GM12878 (cell line): ENCODE results near the gene BICRA. TPM values are rescaled to one million over a fixed set of nuclear protein-coding genes. Genes with fewer than 3 reads are reported as not detected.

ENCODE experiments used
- ATAC-seq: fragments of 200-7000 bp; cut with Tn5 transposase; 3 replicates; pipeline ENCODE4 v1.9.1; 2020; ENCODE audit warnings: mild to moderate bottlenecking, moderate library complexity
- BruUV-seq: library from RNA; stranded (reverse); fragments of 400-500 nt; replicated peaks from 2 replicates; lab custom pipeline; 2021; lab: Mats Ljungman, UMichigan
- CTCF ChIA-PET: fragments of 300-600 bp; sonication (Branson Sonifier 250); formaldehyde crosslinking; extraction: SDS; loops from one replicate; lab custom pipeline; 2021; ENCODE audit warnings: inconsistent platforms; lab: Yijun Ruan, JAX
- POLR2A ChIA-PET: fragments of 350-600 bp; formaldehyde crosslinking; extraction: SDS; loops from one replicate; lab custom pipeline; 2021; ENCODE audit warnings: inconsistent platforms; lab: Charles Lee
- RAD21 ChIA-PET: fragments of 300-600 bp; sonication (Branson Sonifier 250); formaldehyde crosslinking; loops from one replicate; lab custom pipeline; 2023; ENCODE audit warnings: antibody characterized with exemption; ENCODE audit not compliant: unreplicated experiment; lab: Charles Lee
- SMC1A ChIA-PET: fragments of 300-600 bp; sonication (Branson Sonifier 250); formaldehyde crosslinking; loops from one replicate; lab custom pipeline; 2023; ENCODE audit not compliant: unreplicated experiment, uncharacterized antibody; lab: Charles Lee
- DNase-seq: peaks from one replicate; pipeline ENCODE4 v3.0.0-alpha.2; 2011; ENCODE audit warnings: low read depth, low spot score
- FAIRE-seq: peaks from 3 replicates; lab custom pipeline; 2011; peaks lifted over from hg19 to GRCh38; lab: Jason Lieb, UNC
- H2AFZ ChIP-seq: 2 replicates; pipeline ENCODE4 v1.6.0; 2011; ENCODE audit warnings: low read depth, low read length, control low read depth; ENCODE audit not compliant: control insufficient read depth
- H3K27ac ChIP-seq: 2 replicates; pipeline ENCODE4 v1.5.1; 2011; ENCODE audit warnings: control low read depth; ENCODE audit not compliant: control insufficient read depth, insufficient read depth
- H3K27me3 ChIP-seq, 2 experiments: replicated peaks in 1 of 2; 2 replicates each; pipeline versions ENCODE4 v1.6.0 to v1.6.1; 2011; ENCODE audit warnings: low read length in 1 of 2; ENCODE audit not compliant: control insufficient read depth in 2 of 2, insufficient read depth in 2 of 2
- H3K36me3 ChIP-seq, 2 experiments: 2 replicates each; pipeline ENCODE4 v1.5.1; 2011; ENCODE audit warnings: low read length in 1 of 2; ENCODE audit not compliant: control insufficient read depth in 2 of 2, insufficient read depth in 2 of 2
- H3K4me1 ChIP-seq: 2 replicates; pipeline ENCODE4 v1.6.1; 2011; ENCODE audit warnings: mild to moderate bottlenecking, low read length, moderate library complexity, mixed read lengths; ENCODE audit not compliant: control insufficient read depth, insufficient read depth
- H3K4me2 ChIP-seq: 2 replicates; pipeline ENCODE4 v1.6.0; 2011; ENCODE audit warnings: control low read depth; ENCODE audit not compliant: control insufficient read depth, insufficient read depth
- H3K4me3 ChIP-seq: fragments of 200-600 bp; sonication (generic); 2 replicates; pipeline ENCODE4 v1.5.1; 2016
- H3K79me2 ChIP-seq: 2 replicates; pipeline ENCODE4 v1.6.0; 2011; ENCODE audit warnings: low read length; ENCODE audit not compliant: control insufficient read depth, insufficient read depth
- H3K9ac ChIP-seq: 2 replicates; pipeline ENCODE4 v1.8.0; 2011; ENCODE audit warnings: low read length, control low read depth, mixed read lengths; ENCODE audit not compliant: control insufficient read depth, insufficient read depth
- H3K9me3 ChIP-seq: replicated peaks from 3 replicates; pipeline ENCODE4 v1.5.1; 2011; ENCODE audit warnings: mild to moderate bottlenecking, low read length; ENCODE audit not compliant: control insufficient read depth, insufficient read depth
- H4K20me1 ChIP-seq: 2 replicates; pipeline ENCODE4 v1.6.0; 2011; ENCODE audit not compliant: control insufficient read depth, insufficient read depth
- BACH1 ChIP-seq: fragments of 450-650 bp; IDR thresholded peaks from 2 replicates; pipeline ENCODE4 v1.6.1; 2017; ENCODE audit warnings: mild to moderate bottlenecking, borderline replicate concordance
- BCLAF1 ChIP-seq: fragments of 450-650 bp; IDR thresholded peaks from 2 replicates; pipeline ENCODE4 v1.6.1; 2017; ENCODE audit warnings: antibody characterized with exemption, mild to moderate bottlenecking, moderate library complexity
- ETV6 ChIP-seq, 2 experiments: fragments of 450-650 bp in 1 of 2; IDR thresholded peaks in 1 of 2; conservative IDR thresholded peaks in 1 of 2; 2 replicates each; pipeline ENCODE4 v1.6.1; 2014; ENCODE audit warnings: antibody characterized with exemption in 1 of 2, borderline replicate concordance in 1 of 2, low read depth in 1 of 2, mild to moderate bottlenecking in 1 of 2, moderate library complexity in 1 of 2
- HCFC1 ChIP-seq: fragments of 150-350 bp; IDR thresholded peaks from 2 replicates; pipeline ENCODE4 v1.6.1; 2014; ENCODE audit warnings: low read length
- POLR2A ChIP-seq: IDR thresholded peaks from 2 replicates; pipeline ENCODE4 v1.6.1; 2011; ENCODE audit warnings: low read depth, mild to moderate bottlenecking, low read length
- RELB ChIP-seq: fragments of 450-650 bp; IDR thresholded peaks from 2 replicates; pipeline ENCODE4 v1.6.1; 2017; ENCODE audit warnings: low read depth, mild to moderate bottlenecking, moderate library complexity
- SIX5 ChIP-seq: IDR thresholded peaks from 2 replicates; pipeline ENCODE4 v1.6.1; 2011; ENCODE audit warnings: mild to moderate bottlenecking, low read depth, low read length, moderate library complexity; ENCODE audit not compliant: severe bottlenecking
- TCF12 ChIP-seq: IDR thresholded peaks from 2 replicates; pipeline ENCODE4 v1.6.1; 2011; ENCODE audit warnings: low read depth, mild to moderate bottlenecking, low read length
- USF2 ChIP-seq: IDR thresholded peaks from 2 replicates; pipeline ENCODE4 v1.6.1; 2011; ENCODE audit warnings: low read depth, low read length, improper control_type of control experiment, borderline replicate concordance
- ZZZ3 ChIP-seq: IDR thresholded peaks from 2 replicates; pipeline ENCODE4 v1.6.1; 2011; ENCODE audit warnings: low read depth; ENCODE audit not compliant: control insufficient read depth, insufficient read length
- WGBS: methylation state at CpG from one replicate; pipeline ENCODE4 v1.1.6; 2016; ENCODE audit warnings: low lambda C conversion rate; ENCODE audit not compliant: insufficient replicate concordance, insufficient coverage; ENCODE audit errors: missing lambda C conversion rate; 5-methylcytosine and 5-hydroxymethylcytosine counted together
- in situ Hi-C: fragments of 300-500 bp; cut with MboI; formaldehyde crosslinking; loops from 9 replicates; pipeline ENCODE4 v1.14.3; 2018; ENCODE audit warnings: mixed read lengths
- intact Hi-C: fragments of 100-400 bp; cut with micrococcal nuclease; formaldehyde crosslinking; loops from one replicate; pipeline ENCODE4 v1.14.2; 2022; ENCODE audit not compliant: unreplicated experiment
- polyA plus RNA-seq, 11 experiments: library from polyadenylated mRNA; depleted of rRNA in 4 of 11; unstranded in 6 of 11; stranded (reverse) in 5 of 11; fragments of >200 nt; fragmentation: Nextera tagmentation in 4 of 11; fragmentation: Illumina TruSeq in 1 of 11; extraction: Ambion mirVana in 4 of 11; extraction: Trizol in 1 of 11; gene quantifications; 1 replicate in 1 of 11; 2 replicates in 10 of 11; pipeline versions ENCODE4 v1.2.1 to v1.2.3, GENCODE V29; 2011 to 2016; ENCODE audit warnings: inconsistent platforms in 2 of 11, missing spikeins in 2 of 11, low read depth in 1 of 11
- total RNA-seq, 4 experiments: library from RNA; depleted of rRNA in 3 of 4; stranded (reverse); fragments of >200 nt in 3 of 4; fragmentation: Illumina TruSeq in 1 of 4; extraction: Trizol in 1 of 4; gene quantifications; 2 replicates each; pipeline versions ENCODE4 v1.2.1 to v1.2.3, GENCODE V29; 2013 to 2021

The BICRA gene
- total and polyA plus RNA-seq, 10 of the 15 experiments (the other 5 are each of a cell fraction or from before 2014, with no cell fraction given): 0.11 to 15.3 (median 1.3) TPM

DNA sequence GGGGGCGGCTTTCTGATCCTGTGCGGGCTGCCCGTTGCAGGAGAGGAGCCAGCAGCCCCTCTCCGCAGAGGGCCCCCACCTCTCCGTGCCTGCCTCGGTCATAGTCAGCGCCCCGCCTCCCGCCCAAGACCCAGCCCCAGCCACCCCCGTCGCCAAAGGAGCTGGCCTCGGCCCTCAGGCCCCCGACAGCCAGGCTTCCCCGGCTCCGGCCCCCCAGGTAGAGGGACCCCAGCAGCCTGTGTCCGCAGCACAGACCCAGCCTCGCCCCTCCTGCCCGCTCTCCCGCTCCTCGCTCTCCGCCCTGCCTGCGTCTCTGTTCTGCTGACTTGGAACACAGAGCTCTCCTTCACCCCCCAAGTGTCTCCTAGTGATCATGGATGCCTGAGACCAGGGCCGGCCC, 73.0 kb downstream of the BICRA start (continued):
- TF ChIP-seq RELB (no peak), POLR2A (no peak), HCFC1 (no peak)

DNA sequence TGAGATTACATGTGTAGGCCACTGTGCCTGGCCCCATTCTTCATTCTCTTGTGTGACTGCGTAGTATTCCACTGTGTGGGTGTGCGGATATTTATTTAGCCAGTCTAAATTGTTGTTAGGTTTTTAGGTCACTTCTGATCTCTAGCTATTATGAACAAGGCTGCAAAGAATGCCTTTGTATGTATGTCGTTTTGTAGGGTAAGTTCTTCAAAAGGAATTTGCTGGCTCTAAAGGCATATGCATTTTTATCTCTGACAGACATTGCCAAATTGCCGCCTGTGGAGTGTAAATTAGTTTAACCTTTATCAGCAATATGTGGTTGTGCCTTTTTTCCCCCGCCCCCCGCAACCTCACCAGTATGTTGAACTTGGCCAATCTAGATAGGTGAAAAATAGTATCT, 74.0 kb downstream of the BICRA start:
- Histone ChIP-seq H3K4me1 (no peaks in the 10 kb centered on the region), H2AFZ (no peak overlapping the region), H3K9ac (no peak overlapping the region), H3K27ac (no peak overlapping the region), H3K4me2 (no peak overlapping the region), H3K36me3 (peaks cover 3 to 7% of the 10 kb centered on the region in 2 experiments; a peak in 3 of 4 replicates), H3K79me2 (no peaks in the 10 kb centered on the region), H3K9me3 (no peaks in the 10 kb centered on the region), H4K20me1 (no peaks in the 10 kb centered on the region), H3K4me3 (no peak overlapping the region), H3K27me3 (no peaks in the 10 kb centered on the region)
- DNase-seq (no peak), ATAC-seq (no peak), FAIRE-seq (no peak)
- TF ChIP-seq ETV6 (conservative IDR thresholded peaks at IDR 0.05 in 1 of 2, IDR thresholded peaks at IDR 0.05 in 1 of 2; ENCODE audit: borderline replicate concordance in 1 of 2, low read depth in 1 of 2) (no peak), SIX5 (no peak), USF2 (no peak), BACH1 (no peak), ZZZ3 (no peak), TCF12 (no peak), BCLAF1 (no peak)
- CTCF ChIA-PET: no interaction called here
- SMC1A ChIA-PET: no interaction called here
- RAD21 ChIA-PET: no interaction called here
- 90% methylated on average over 6 of the region's 6 CpGs for WGBS
- POLR2A ChIA-PET: no interaction called here
- intact Hi-C loops (no loop called here), in situ Hi-C loops (no loop called here)
- no TSS peak for BruUV-seq
